ENCODE data around the gene ANKS3. TPM values are rescaled to one million over a fixed set of nuclear protein-coding genes. Genes with fewer than 3 reads are reported as not detected.

Gene ANKS3
- total and polyA plus RNA-seq, 2 donors (not counting 1 experiment from before 2014, with no cell fraction given) = 26.5 to 31.9 TPM

DNA sequence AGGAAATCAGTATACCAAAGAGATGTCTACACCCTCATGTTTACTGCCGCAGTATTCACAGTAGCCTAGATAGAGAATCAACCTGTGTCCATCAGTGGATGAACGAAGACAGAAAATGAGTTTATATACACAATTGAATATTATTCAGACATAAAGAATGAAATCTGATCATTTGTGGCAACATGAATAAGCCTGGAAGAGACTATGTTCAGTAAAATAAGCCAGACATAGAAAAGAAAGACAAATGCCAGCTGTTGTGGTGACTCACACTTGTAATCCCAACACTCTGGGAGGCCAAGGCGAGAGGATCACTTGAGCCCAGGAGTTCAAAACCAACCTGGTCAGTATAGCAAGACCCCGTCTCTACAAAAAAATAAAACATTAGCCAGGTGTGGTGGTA is 24.6 kb downstream of the ANKS3 start:
- no peaks in the 10 kb centered on the region for H3K9me3 Mint-ChIP-seq (ENCODE audit: insufficient read depth)
- intact Hi-C loops (cut with micrococcal nuclease) = no loop called here
- no CpG with 5 or more reads among the region's 4 CpGs for WGBS (ENCODE audit: insufficient coverage)
- ATAC-seq (ENCODE audit: low read depth) (no peak), DNase-seq (no peak)
- no peak overlapping the region for H3K27ac ChIP-seq (ENCODE audit: low read length in 2 of 2)
- no peaks in the 10 kb centered on the region for H3K27me3 ChIP-seq (replicated peaks in 1 of 4; ENCODE audit: control extremely low read depth in 1 of 4, control insufficient read depth in 3 of 4, insufficient read depth in 4 of 4, low read length in 3 of 4)
- H3K4me2 ChIP-seq (replicated peaks; ENCODE audit: low read depth, low read length, poor library complexity, severe bottlenecking) = no peak overlapping the region
- H3K9me3 ChIP-seq (ENCODE audit: control extremely low read depth in 1 of 3, control insufficient read depth in 2 of 3, insufficient read depth in 1 of 3, low read length in 2 of 3) = no peaks in the 10 kb centered on the region
- H3K9ac ChIP-seq (ENCODE audit: low read length) = no peak overlapping the region
- peaks cover 2 to 32% of the 10 kb centered on the region in 2 experiments for H3K36me3 ChIP-seq (replicated peaks in 1 of 2; ENCODE audit: control extremely low read depth in 1 of 2, control insufficient read depth in 1 of 2, extremely low read depth in 1 of 2, insufficient read depth in 2 of 2, low read length in 1 of 2)
- no peaks in the 10 kb centered on the region for H3K4me1 Mint-ChIP-seq
- POLR2A ChIA-PET = no interaction called here
- H2AFZ ChIP-seq (ENCODE audit: insufficient read depth, low read depth, low read length, poor library complexity, severe bottlenecking) = no peak overlapping the region
- no peak for TF ChIP-seq EZH2 (IDR thresholded peaks at IDR 0.05; ENCODE audit: borderline replicate concordance, insufficient read depth, low read depth, low read length, poor library complexity, severe bottlenecking)
- TF ChIP-seq, protein P1, sequence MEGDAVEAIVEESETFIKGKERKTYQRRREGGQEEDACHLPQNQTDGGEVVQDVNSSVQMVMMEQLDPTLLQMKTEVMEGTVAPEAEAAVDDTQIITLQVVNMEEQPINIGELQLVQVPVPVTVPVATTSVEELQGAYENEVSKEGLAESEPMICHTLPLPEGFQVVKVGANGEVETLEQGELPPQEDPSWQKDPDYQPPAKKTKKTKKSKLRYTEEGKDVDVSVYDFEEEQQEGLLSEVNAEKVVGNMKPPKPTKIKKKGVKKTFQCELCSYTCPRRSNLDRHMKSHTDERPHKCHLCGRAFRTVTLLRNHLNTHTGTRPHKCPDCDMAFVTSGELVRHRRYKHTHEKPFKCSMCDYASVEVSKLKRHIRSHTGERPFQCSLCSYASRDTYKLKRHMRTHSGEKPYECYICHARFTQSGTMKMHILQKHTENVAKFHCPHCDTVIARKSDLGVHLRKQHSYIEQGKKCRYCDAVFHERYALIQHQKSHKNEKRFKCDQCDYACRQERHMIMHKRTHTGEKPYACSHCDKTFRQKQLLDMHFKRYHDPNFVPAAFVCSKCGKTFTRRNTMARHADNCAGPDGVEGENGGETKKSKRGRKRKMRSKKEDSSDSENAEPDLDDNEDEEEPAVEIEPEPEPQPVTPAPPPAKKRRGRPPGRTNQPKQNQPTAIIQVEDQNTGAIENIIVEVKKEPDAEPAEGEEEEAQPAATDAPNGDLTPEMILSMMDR (IDR thresholded peaks at IDR 0.05) = no peak
- H3K4me3 ChIP-seq (ENCODE audit: control extremely low read depth in 1 of 5, extremely low read depth in 1 of 5, insufficient read depth in 1 of 5, low read depth in 2 of 5, low read length in 4 of 5) = no peak overlapping the region
- no peaks in the 10 kb centered on the region for H4K20me1 ChIP-seq (ENCODE audit: control insufficient read depth, insufficient read depth, low read length, poor library complexity, severe bottlenecking)
- H3K4me3 Mint-ChIP-seq = no peak overlapping the region
- no peaks in the 10 kb centered on the region for H3K79me2 ChIP-seq (ENCODE audit: control insufficient read depth, insufficient read depth, low read length)
- H3K27ac Mint-ChIP-seq = no peak overlapping the region
- CTCF ChIA-PET = no interaction called here
- no peaks in the 10 kb centered on the region for H3K4me1 ChIP-seq (ENCODE audit: control insufficient read depth in 2 of 2, insufficient read depth in 2 of 2, low read length in 2 of 2)
- H3K27me3 Mint-ChIP-seq = no peaks in the 10 kb centered on the region

DNA sequence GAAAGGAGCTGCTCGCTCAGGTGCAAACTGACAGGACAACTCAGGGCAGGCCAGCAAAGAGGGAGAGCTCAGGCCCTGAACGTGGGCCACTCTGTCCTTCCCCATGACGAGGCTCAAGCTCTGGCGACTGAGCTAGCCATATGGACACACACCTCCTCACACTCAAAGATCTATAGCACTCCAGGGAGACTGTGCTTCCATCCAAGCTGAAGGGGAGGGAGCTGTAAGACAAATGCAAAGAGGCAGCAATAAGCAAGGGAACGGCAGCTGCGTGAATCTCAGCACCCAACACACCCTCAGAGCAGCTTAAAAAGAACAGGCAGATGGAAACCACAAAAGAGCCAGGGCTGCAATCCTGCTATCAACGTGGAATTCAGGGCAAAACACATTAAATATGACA is 27.2 kb downstream of the ANKS3 start:
- DNase-seq (no peak), ATAC-seq (ENCODE audit: low read depth) (no peak)
- H3K9ac ChIP-seq (ENCODE audit: low read length) = no peak overlapping the region
- no peaks in the 10 kb centered on the region for H3K79me2 ChIP-seq (ENCODE audit: control insufficient read depth, insufficient read depth, low read length)
- no peaks in the 10 kb centered on the region for H3K9me3 ChIP-seq (ENCODE audit: control extremely low read depth in 1 of 3, control insufficient read depth in 2 of 3, insufficient read depth in 1 of 3, low read length in 2 of 3)
- H4K20me1 ChIP-seq (ENCODE audit: control insufficient read depth, insufficient read depth, low read length, poor library complexity, severe bottlenecking) = no peaks in the 10 kb centered on the region
- H3K27ac ChIP-seq (ENCODE audit: low read length in 2 of 2) = no peak overlapping the region
- H2AFZ ChIP-seq (ENCODE audit: insufficient read depth, low read depth, low read length, poor library complexity, severe bottlenecking) = no peak overlapping the region
- H3K36me3 ChIP-seq (replicated peaks in 1 of 2; ENCODE audit: control extremely low read depth in 1 of 2, control insufficient read depth in 1 of 2, extremely low read depth in 1 of 2, insufficient read depth in 2 of 2, low read length in 1 of 2) = peaks cover 2 to 33% of the 10 kb centered on the region in 2 experiments
- no peaks in the 10 kb centered on the region for H3K27me3 Mint-ChIP-seq
- 90% methylated on average over 7 of the region's 7 CpGs for WGBS (ENCODE audit: insufficient coverage)
- H3K4me1 ChIP-seq (ENCODE audit: control insufficient read depth in 2 of 2, insufficient read depth in 2 of 2, low read length in 2 of 2) = no peaks in the 10 kb centered on the region
- H3K4me3 ChIP-seq (ENCODE audit: control extremely low read depth in 1 of 5, extremely low read depth in 1 of 5, insufficient read depth in 1 of 5, low read depth in 2 of 5, low read length in 4 of 5) = no peak overlapping the region
- H3K4me1 Mint-ChIP-seq = no peaks in the 10 kb centered on the region
- H3K27me3 ChIP-seq (replicated peaks in 1 of 4; ENCODE audit: control extremely low read depth in 1 of 4, control insufficient read depth in 3 of 4, insufficient read depth in 4 of 4, low read length in 3 of 4) = no peaks in the 10 kb centered on the region
- H3K4me3 Mint-ChIP-seq = no peak overlapping the region
- no peak for TF ChIP-seq EZH2 (IDR thresholded peaks at IDR 0.05; ENCODE audit: borderline replicate concordance, insufficient read depth, low read depth, low read length, poor library complexity, severe bottlenecking)
- TF ChIP-seq, protein P1 (IDR thresholded peaks at IDR 0.05) = no peak
- intact Hi-C loops (cut with micrococcal nuclease) = no loop called here
- ChIA-PET CTCF (interaction anchor here (0.6 kb wide), 1 partner anchor 123 kb away, joined by 3 read pairs; no protein-coding TSS in a partner anchor), POLR2A (no interaction called here)
- no peaks in the 10 kb centered on the region for H3K9me3 Mint-ChIP-seq (ENCODE audit: insufficient read depth)
- H3K27ac Mint-ChIP-seq = no peak overlapping the region
- H3K4me2 ChIP-seq (replicated peaks; ENCODE audit: low read depth, low read length, poor library complexity, severe bottlenecking) = no peak overlapping the region
